ENCODE results near the gene AKT2.

The AKT2 gene

DNA sequence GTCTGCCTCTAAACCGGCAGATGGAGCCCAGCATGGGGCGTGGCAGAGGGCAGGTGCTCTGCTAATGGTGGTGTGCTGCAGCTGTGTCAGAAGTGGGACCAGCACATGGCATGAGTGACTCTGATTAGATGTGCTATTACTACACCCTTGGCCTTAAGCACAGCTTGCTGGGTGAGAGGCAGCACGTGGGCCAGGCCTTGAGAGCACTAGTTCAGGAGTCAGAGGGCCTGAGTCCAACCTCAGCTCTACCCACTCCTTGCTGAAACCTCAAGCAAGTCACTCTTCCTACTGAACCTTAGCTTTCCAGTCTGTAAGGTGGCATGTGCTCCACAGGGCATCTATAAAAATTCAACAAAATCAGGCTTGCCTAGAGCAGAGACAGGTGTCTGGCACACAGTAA, 22.7 kb downstream of the AKT2 start:
- no peak overlapping the region for H3K27ac ChIP-seq
- no peak for TF ChIP-seq ZFX (IDR thresholded peaks at IDR 0.05)
- TF ChIP-seq, protein P1, sequence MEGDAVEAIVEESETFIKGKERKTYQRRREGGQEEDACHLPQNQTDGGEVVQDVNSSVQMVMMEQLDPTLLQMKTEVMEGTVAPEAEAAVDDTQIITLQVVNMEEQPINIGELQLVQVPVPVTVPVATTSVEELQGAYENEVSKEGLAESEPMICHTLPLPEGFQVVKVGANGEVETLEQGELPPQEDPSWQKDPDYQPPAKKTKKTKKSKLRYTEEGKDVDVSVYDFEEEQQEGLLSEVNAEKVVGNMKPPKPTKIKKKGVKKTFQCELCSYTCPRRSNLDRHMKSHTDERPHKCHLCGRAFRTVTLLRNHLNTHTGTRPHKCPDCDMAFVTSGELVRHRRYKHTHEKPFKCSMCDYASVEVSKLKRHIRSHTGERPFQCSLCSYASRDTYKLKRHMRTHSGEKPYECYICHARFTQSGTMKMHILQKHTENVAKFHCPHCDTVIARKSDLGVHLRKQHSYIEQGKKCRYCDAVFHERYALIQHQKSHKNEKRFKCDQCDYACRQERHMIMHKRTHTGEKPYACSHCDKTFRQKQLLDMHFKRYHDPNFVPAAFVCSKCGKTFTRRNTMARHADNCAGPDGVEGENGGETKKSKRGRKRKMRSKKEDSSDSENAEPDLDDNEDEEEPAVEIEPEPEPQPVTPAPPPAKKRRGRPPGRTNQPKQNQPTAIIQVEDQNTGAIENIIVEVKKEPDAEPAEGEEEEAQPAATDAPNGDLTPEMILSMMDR (conservative IDR thresholded peaks at IDR 0.05) = no peak

DNA sequence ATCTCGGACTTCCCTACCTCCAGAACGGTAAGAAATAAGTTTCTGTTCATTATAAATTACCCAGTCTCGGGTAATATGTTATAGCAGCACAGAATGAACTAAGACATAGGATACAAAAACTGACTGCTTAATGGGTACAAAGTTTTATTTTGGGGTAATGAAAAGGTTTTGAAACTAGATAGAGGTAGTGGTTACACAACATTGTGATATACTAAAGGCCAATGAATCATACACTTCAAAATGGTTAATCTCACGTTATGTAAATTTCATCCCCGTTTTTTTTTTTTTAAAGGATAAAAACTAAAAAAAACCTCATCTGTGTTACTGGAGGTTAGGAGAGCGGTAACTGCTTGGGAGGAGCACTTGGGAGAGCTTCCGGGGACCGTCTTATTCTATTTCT, 23.5 kb downstream of the AKT2 start:
- no peak for TF ChIP-seq ZFX (IDR thresholded peaks at IDR 0.05)
- TF ChIP-seq, protein P1 (conservative IDR thresholded peaks at IDR 0.05) = no peak
- no peak overlapping the region for H3K27ac ChIP-seq

DNA sequence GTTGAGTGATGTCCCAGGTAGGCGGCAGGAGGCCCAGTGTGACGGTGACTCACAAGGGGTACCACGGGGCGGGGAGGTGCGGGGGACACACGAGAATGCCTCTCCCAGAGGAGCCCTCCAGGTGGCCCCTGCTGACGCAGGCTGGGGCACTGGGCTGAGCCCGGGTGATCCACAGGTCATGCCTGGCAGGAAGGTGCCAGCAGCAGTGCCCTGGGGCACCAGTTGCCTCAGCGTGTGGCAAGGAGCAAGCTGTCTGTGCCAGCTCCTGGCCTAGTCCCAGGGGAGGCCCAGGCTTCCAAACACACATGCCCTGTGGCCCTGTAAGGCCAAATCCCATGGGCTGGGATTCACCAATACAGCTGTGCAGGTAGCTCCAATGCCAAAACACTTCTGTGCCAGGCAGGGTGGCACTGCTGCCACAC, 28.0 kb downstream of the AKT2 start:
- H3K27ac ChIP-seq = peak overlapping the region; percentile 43
- TF ChIP-seq ZFX (IDR thresholded peaks at IDR 0.05) = no peak; the same call in 1 of the 2 replicates
- TF ChIP-seq, protein P1 (conservative IDR thresholded peaks at IDR 0.05) = no peak

DNA sequence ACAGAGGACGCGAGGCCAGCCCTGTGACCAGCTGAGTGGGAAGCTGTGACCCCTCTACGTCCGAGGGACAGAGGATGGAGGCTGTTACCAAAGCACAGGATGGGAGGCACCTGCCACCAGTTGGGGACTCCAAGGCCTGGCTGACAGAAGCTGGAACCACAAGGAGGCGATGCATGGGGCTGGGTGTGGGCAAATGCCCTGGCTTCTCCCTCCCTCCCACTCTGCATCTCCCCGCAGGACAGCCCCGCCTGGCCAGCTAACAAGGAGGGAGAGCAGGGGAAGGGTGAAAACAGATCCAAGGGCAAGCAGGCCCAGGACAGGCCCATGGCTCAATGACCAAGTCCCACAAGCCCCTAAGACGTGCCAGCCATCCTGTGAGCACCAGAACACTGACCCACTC, 28.6 kb downstream of the AKT2 start:
- H3K27ac ChIP-seq = peak overlapping the region; percentile 43
- no peak for TF ChIP-seq ZFX (IDR thresholded peaks at IDR 0.05)
- TF ChIP-seq, protein P1 (conservative IDR thresholded peaks at IDR 0.05) = no peak

DNA sequence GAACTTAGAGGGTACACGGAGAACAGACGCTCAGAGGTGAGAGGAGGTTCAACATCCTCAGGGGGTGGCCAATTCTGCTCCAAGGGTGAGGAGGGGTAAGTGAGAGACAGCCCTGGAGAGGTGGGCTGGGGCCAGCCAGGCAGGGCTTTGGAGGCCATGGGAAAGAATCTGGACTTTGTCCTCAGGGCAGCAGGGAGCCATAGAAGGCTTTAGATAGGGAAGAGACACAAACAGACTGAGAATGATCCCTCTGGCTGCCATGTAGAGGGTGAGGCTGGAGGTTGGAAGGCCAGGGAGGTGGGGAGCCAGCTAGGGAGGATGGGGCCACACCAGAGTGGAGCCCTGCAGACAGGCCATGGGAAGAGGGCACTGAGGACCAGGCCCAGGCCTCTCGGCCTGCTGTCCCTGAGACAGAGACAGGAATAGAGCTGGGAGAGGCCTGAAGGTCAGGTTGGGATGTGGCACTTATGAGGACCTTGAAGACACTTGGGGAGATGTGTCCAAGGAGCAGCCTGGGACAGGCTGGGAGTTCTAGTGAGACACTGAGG, 29.5 kb downstream of the AKT2 start:
- no peak overlapping the region; the same call in 1 of the 2 replicates for H3K27ac ChIP-seq
- TF ChIP-seq ZFX (IDR thresholded peaks at IDR 0.05) = no peak
- TF ChIP-seq, protein P1 (conservative IDR thresholded peaks at IDR 0.05) = no peak

DNA sequence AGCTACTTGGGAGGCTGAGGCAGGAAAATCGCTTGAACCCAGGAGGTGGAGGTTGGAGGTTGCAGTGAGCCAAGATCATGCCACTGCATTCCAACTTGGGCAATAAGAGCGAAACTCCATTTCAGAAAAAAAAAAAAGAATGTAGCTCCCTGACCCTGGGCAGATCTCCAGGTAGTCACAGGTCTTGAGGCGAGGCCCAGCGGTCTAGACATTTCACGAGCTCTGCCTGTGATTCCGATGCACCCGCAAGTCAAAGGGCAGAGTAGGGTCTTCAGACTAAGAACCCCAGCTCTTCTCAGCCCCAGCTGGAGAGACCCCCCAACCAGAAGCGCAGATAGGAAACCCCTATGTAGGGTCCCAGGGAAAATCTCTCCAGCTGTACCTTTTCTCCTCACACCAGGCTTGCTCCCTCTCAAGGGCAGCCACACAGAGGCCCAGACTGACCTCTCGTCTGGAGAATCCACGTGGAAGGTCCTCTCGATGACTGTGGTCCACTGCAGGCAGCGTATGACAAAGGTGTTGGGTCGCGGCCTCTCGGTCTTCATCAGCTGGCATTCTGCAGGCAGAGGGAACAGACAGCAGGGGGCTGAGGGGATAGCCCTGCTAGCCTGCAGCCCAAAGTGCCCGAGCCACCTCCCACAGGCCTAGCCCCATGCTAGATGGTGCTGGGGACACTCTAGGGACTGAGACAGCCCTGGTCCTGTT, 30.3 kb downstream of the AKT2 start:
- peak overlapping the region; percentile 44; the same call in 1 of the 2 replicates for H3K27ac ChIP-seq
- TF ChIP-seq ZFX (IDR thresholded peaks at IDR 0.05) = no peak
- TF ChIP-seq, protein P1 (conservative IDR thresholded peaks at IDR 0.05) = no peak

DNA sequence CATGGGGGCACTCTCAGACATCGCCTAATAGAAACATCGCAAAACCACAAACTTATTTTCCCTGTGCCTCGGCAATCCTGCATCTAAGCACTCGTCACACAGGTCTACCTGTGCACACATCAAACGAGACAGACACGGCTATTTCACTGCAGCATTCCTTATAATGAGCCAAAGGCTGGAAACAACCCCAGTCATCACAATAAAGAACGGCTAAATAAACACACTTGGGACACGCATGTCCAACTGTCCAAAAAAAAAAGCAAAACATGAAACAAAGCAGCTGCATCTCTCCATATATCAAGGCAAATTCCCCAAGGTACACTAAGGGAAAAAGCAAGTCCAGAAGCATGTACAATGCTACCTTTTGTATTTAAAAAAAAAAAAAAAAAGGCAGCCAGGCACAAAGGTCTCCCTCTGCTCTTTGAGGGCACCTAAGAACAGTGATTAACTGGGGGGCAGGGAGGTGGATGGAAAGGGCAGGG, 31.5 kb downstream of the AKT2 start:
- peak overlapping the region; percentile 44 for H3K27ac ChIP-seq
- TF ChIP-seq, protein P1 (conservative IDR thresholded peaks at IDR 0.05) = no peak
- TF ChIP-seq ZFX (IDR thresholded peaks at IDR 0.05) = no peak

Data from C4-2B (cell line).